IMR-90 (cell line): ENCODE measurements around the gene FAM149A.

ENCODE experiments used
- CTCF ChIP-seq: conservative IDR thresholded peaks from 2 replicates; pipeline ENCODE4 v1.5.1; 2012; ENCODE audit warnings: mild to moderate bottlenecking, low read depth, low read length, improper control_type of control experiment
- MAFK ChIP-seq: IDR thresholded peaks from 2 replicates; pipeline ENCODE4 v1.6.1; 2012; ENCODE audit warnings: low read depth, low read length, improper control_type of control experiment
- POLR2A ChIP-seq: IDR thresholded peaks from 2 replicates; pipeline ENCODE4 v1.6.1; 2012; ENCODE audit warnings: mild to moderate bottlenecking, low read depth, low read length
- RAD21 ChIP-seq: IDR thresholded peaks from 2 replicates; pipeline ENCODE4 v1.6.1; 2012; ENCODE audit warnings: low read length, improper control_type of control experiment
- SMC3 ChIP-seq: fragments of 150-350 bp; IDR thresholded peaks from 2 replicates; pipeline ENCODE4 v1.6.1; 2016; ENCODE audit warnings: low read depth, mild to moderate bottlenecking, antibody characterized with exemption, low read length, moderate library complexity

GRCh38 chr4:186105647-186106321 is 1.3 kb downstream of the FAM149A start:
- TF ChIP-seq CTCF: no peak
- TF ChIP-seq POLR2A: no peak
- no peak for TF ChIP-seq SMC3
- no peak for TF ChIP-seq RAD21
- no peak for TF ChIP-seq MAFK
